GM23248 (cell line): ENCODE results near the gene CHD1. TPM values are rescaled to one million over a fixed set of nuclear protein-coding genes. Genes with fewer than 3 reads are reported as not detected.

Source experiments
- DNase-seq: peaks from one replicate; pipeline ENCODE4 v3.0.0-alpha.2; 2015
- H2AFZ ChIP-seq: fragments of 200-600 bp; sonication (generic); 2 replicates; pipeline ENCODE4 v1.6.1; 2016; ENCODE audit warnings: antibody characterized with exemption
- H3F3A ChIP-seq: fragments of 200-600 bp; sonication (generic); 2 replicates; pipeline ENCODE4 v1.6.1; 2016; ENCODE audit warnings: mild to moderate bottlenecking, antibody characterized with exemption, mixed run types; ENCODE audit not compliant: insufficient read depth
- H3K27ac ChIP-seq: fragments of 200-600 bp; sonication (generic); 2 replicates; pipeline ENCODE4 v1.5.1; 2016; ENCODE audit warnings: mild to moderate bottlenecking
- H3K27me3 ChIP-seq: fragments of 200-600 bp; sonication (generic); replicated peaks from 2 replicates; pipeline ENCODE4 v1.6.1; 2016; ENCODE audit warnings: mild to moderate bottlenecking; ENCODE audit not compliant: insufficient read depth
- H3K36me3 ChIP-seq: fragments of 200-600 bp; sonication (generic); 2 replicates; pipeline ENCODE4 v1.6.1; 2016; ENCODE audit warnings: low read depth, mild to moderate bottlenecking
- H3K4me1 ChIP-seq: fragments of 200-600 bp; sonication (generic); 2 replicates; pipeline ENCODE4 v1.6.1; 2016; ENCODE audit warnings: mild to moderate bottlenecking; ENCODE audit not compliant: insufficient read depth
- H3K4me2 ChIP-seq: fragments of 200-600 bp; sonication (generic); one replicate; pipeline ENCODE4 v1.6.1; 2016; ENCODE audit warnings: mild to moderate bottlenecking; ENCODE audit not compliant: unreplicated experiment
- H3K4me3 ChIP-seq: fragments of 200-600 bp; sonication (generic); 2 replicates; pipeline ENCODE4 v1.5.1; 2016; ENCODE audit warnings: mild to moderate bottlenecking
- H3K79me2 ChIP-seq: fragments of 200-600 bp; sonication (generic); 2 replicates; pipeline ENCODE4 v1.6.1; 2016; ENCODE audit warnings: mild to moderate bottlenecking; ENCODE audit not compliant: insufficient read depth
- H3K9ac ChIP-seq: fragments of 200-600 bp; sonication (generic); 2 replicates; pipeline ENCODE4 v1.6.1; 2016; ENCODE audit warnings: mild to moderate bottlenecking
- H3K9me2 ChIP-seq: fragments of 200-600 bp; sonication (generic); 2 replicates; pipeline ENCODE4 v1.6.1; 2016; ENCODE audit warnings: mixed run types, mild to moderate bottlenecking, moderate library complexity; ENCODE audit not compliant: insufficient read depth
- H3K9me3 ChIP-seq: fragments of 200-600 bp; sonication (generic); one replicate; pipeline ENCODE4 v1.6.1; 2017; ENCODE audit warnings: low read depth
- H4K20me1 ChIP-seq: fragments of 200-600 bp; sonication (generic); 2 replicates; pipeline ENCODE4 v1.6.0; 2016; ENCODE audit not compliant: insufficient read depth
- EZH2 ChIP-seq: fragments of 200-600 bp; sonication (generic); IDR thresholded peaks from 2 replicates; pipeline ENCODE4 v1.6.1; 2018; ENCODE audit warnings: antibody characterized with exemption, mild to moderate bottlenecking; ENCODE audit not compliant: insufficient read depth, poor library complexity, severe bottlenecking
- EZH2phosphoT487 ChIP-seq: fragments of 200-600 bp; sonication (generic); IDR thresholded peaks from 2 replicates; pipeline ENCODE4 v1.6.1; 2018; ENCODE audit warnings: antibody characterized with exemption, moderate library complexity, mild to moderate bottlenecking, low read depth; ENCODE audit not compliant: insufficient read depth
- WGBS, 2 experiments: methylation state at CpG; one replicate each; pipeline ENCODE4 v1.1.6; 2015 to 2017; ENCODE audit warnings: low lambda C conversion rate in 2 of 2, low coverage in 1 of 2; ENCODE audit errors: missing lambda C conversion rate in 2 of 2; 5-methylcytosine and 5-hydroxymethylcytosine counted together
- in situ Hi-C: fragments of 300-500 bp; cut with MboI; formaldehyde crosslinking; loops from 2 replicates; pipeline ENCODE4 v1.15.0; 2020
- polyA plus RNA-seq: library from polyadenylated mRNA; unstranded; fragments of >200 nt; fragmentation: Nextera tagmentation; extraction: Ambion mirVana; gene quantifications from 2 replicates; pipeline ENCODE4 v1.2.1, GENCODE V29; 2016
- total RNA-seq: library from RNA; depleted of rRNA; stranded (reverse); fragments of >200 nt; shearing (Covaris generic); gene quantifications from 2 replicates; pipeline ENCODE4 v1.2.3, GENCODE V29; 2014

The CHD1 gene
- total and polyA plus RNA-seq, 2 experiments from 2014 or later: 11.1 to 28.1 TPM

GRCh38 chr5:98847054-98847453 lies 81.8 kb downstream of the CHD1 start:
- H3K4me2 ChIP-seq: no peak overlapping the region
- H4K20me1 ChIP-seq: no peaks in the 10 kb centered on the region
- no peaks in the 10 kb centered on the region for H3K4me1 ChIP-seq
- H3F3A ChIP-seq: peaks cover 28% of the 10 kb centered on the region; the same call in 1 of the 2 replicates
- 4% methylated on average over 1 of the region's 1 CpG for WGBS, 2 experiments
- H3K36me3 ChIP-seq: no peaks in the 10 kb centered on the region
- in situ Hi-C loops: no loop called here
- no peak overlapping the region for H3K4me3 ChIP-seq
- H3K9me2 ChIP-seq: no peaks in the 10 kb centered on the region
- TF ChIP-seq EZH2phosphoT487 (no peak), EZH2 (no peak)
- no peaks in the 10 kb centered on the region for H3K79me2 ChIP-seq
- no peak overlapping the region for H2AFZ ChIP-seq
- no peak overlapping the region for H3K9ac ChIP-seq
- H3K27me3 ChIP-seq: no peaks in the 10 kb centered on the region
- DNase-seq: no peak
- no peak overlapping the region for H3K27ac ChIP-seq
- no peaks in the 10 kb centered on the region for H3K9me3 ChIP-seq

DNA sequence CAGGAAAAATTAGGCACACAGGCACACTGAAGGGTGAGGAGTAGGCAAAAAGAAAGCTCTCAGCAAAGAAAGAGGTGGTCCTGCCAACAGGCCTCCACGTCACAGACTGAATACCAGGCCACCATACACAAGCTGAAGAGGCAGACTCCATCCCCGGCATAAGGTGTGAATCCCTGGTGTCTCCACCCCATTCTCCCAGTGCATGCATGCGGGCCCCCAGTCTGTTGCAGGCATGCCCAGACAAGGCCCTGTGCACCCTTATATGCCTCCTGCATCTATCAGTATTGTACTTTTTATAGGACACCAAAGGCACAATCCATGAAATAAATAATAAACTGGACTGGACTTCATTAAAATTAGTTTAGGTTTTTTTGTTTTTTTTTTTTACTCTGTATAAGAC lies 82.3 kb downstream of the CHD1 start:
- WGBS, 2 experiments: 71 to 73% methylated on average over 3 of the region's 3 CpGs
- no peak overlapping the region for H2AFZ ChIP-seq

DNA sequence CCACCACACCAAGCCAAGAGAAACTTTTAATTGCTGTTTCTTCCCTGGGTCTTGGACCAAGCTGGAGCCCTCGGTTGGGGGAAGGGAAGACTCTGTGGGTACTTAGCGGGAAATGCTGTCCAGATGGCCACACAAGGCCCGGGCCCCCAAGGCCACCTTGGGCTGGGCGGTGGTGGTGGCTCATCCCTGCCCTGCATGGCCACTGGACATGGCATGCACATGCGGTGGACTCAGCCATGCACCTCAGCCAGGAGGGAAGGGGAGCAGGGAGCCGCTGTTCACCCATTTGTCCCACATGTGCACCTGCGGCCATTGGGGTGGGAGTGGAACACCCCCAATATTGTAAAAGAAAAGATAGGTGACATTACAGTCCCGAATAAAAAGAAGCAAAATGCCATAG lies 82.9 kb downstream of the CHD1 start:
- Histone ChIP-seq H3K9me2 (no peaks in the 10 kb centered on the region), H2AFZ (no peak overlapping the region), H3K4me1 (no peaks in the 10 kb centered on the region), H3K9ac (no peak overlapping the region), H3K27me3 (no peaks in the 10 kb centered on the region), H3K36me3 (no peaks in the 10 kb centered on the region), H3K27ac (no peak overlapping the region), H3F3A (peaks cover 25% of the 10 kb centered on the region; the same call in 1 of the 2 replicates), H3K79me2 (no peaks in the 10 kb centered on the region), H3K4me3 (no peak overlapping the region), H3K4me2 (no peak overlapping the region), H3K9me3 (no peaks in the 10 kb centered on the region), H4K20me1 (no peaks in the 10 kb centered on the region)
- TF ChIP-seq EZH2 (no peak), EZH2phosphoT487 (no peak)
- no peak for DNase-seq
- in situ Hi-C loops: no loop called here
- 97 to 98% methylated on average over 8 of the region's 8 CpGs for WGBS, 2 experiments

More for the DNA sequence above, 82.3 kb downstream of the CHD1 start:
- Histone ChIP-seq H3K4me2 (no peak overlapping the region), H3K9me2 (no peaks in the 10 kb centered on the region), H3K9ac (no peak overlapping the region), H3K4me3 (no peak overlapping the region), H3K4me1 (no peaks in the 10 kb centered on the region), H4K20me1 (no peaks in the 10 kb centered on the region), H3K79me2 (no peaks in the 10 kb centered on the region), H3K9me3 (no peaks in the 10 kb centered on the region), H3K27ac (no peak overlapping the region), H3K27me3 (no peaks in the 10 kb centered on the region), H3K36me3 (no peaks in the 10 kb centered on the region), H3F3A (peaks cover 28% of the 10 kb centered on the region; the same call in 1 of the 2 replicates)
- no peak for DNase-seq
- no peak for TF ChIP-seq EZH2
- TF ChIP-seq EZH2phosphoT487: no peak
- in situ Hi-C loops: no loop called here

- no peaks in the 10 kb centered on the region for H3K36me3 ChIP-seq
Measured at GRCh38 chr5:98844865-98845264, 83.9 kb downstream of the CHD1 start.

DNA sequence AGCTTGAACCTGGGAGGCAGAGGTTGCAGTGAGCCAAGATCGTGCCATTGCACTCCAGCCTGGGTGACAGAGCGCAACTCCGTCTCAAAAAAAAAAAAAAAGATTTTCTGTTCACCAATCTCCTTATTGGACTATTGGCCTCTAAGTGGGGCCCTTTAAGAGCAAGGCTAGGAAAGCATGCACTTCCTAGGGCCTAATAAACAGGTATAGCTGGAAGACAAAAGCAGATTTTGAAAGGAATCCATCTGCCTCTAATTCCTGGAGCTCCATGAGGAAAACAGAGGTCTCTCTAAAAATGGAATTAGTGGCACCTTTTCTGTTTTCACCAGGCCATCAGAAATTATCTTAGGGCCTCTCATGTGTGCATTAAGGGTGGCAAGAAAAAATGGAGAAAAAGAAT lies 85.3 kb downstream of the CHD1 start:
- WGBS, 2 experiments: 100% methylated on average over 2 to 3 of the region's 3 CpGs
- no peak overlapping the region for H2AFZ ChIP-seq
- no peaks in the 10 kb centered on the region for H4K20me1 ChIP-seq
- H3K9ac ChIP-seq: no peak overlapping the region
- in situ Hi-C loops: no loop called here
- H3K27me3 ChIP-seq: no peaks in the 10 kb centered on the region
- TF ChIP-seq EZH2 (no peak), EZH2phosphoT487 (no peak)
- no peaks in the 10 kb centered on the region for H3K9me3 ChIP-seq
- H3K9me2 ChIP-seq: no peaks in the 10 kb centered on the region
- peaks cover 8% of the 10 kb centered on the region; the same call in 1 of the 2 replicates for H3F3A ChIP-seq
- no peak for DNase-seq
- H3K79me2 ChIP-seq: no peaks in the 10 kb centered on the region
- no peaks in the 10 kb centered on the region for H3K4me1 ChIP-seq
- H3K4me3 ChIP-seq: no peak overlapping the region
- H3K27ac ChIP-seq: no peak overlapping the region
- H3K36me3 ChIP-seq: no peaks in the 10 kb centered on the region
- no peak overlapping the region for H3K4me2 ChIP-seq

More at GRCh38 chr5:98844865-98845264, 83.9 kb downstream of the CHD1 start:
- TF ChIP-seq EZH2phosphoT487 (no peak), EZH2 (no peak)
- WGBS, 2 experiments: 82 to 85% methylated on average over 6 of the region's 6 CpGs
- no peaks in the 10 kb centered on the region for H3K9me2 ChIP-seq
- H3F3A ChIP-seq: peaks cover 15% of the 10 kb centered on the region; the same call in 1 of the 2 replicates
- no peaks in the 10 kb centered on the region for H4K20me1 ChIP-seq
- H2AFZ ChIP-seq: no peak overlapping the region
- H3K4me3 ChIP-seq: no peak overlapping the region
- no peaks in the 10 kb centered on the region for H3K27me3 ChIP-seq
- in situ Hi-C loops: no loop called here
- no peak overlapping the region for H3K4me2 ChIP-seq
- no peak for DNase-seq
- no peaks in the 10 kb centered on the region for H3K4me1 ChIP-seq
- H3K9ac ChIP-seq: no peak overlapping the region
- no peaks in the 10 kb centered on the region for H3K9me3 ChIP-seq
- no peaks in the 10 kb centered on the region for H3K79me2 ChIP-seq
- H3K27ac ChIP-seq: no peak overlapping the region
